Putamen (tissue), 1 donor: ENCODE results near the gene CADM1.

ENCODE experiments used
- DNase-seq: peaks from one replicate; pipeline ENCODE4 v3.0.0-alpha.2; 2016; ENCODE audit warnings: low spot score

Gene CADM1

GRCh38 chr11:115148101-115148500 is 356.1 kb downstream of the CADM1 start:
- DNase-seq = no peak

- DNase-seq = no peak
Observed at GRCh38 chr11:115147243-115147807, 356.9 kb downstream of the CADM1 start.

- no peak for DNase-seq
Observed at GRCh38 chr11:115146425-115146824, 357.8 kb downstream of the CADM1 start.

GRCh38 chr11:115145324-115145723 is 358.9 kb downstream of the CADM1 start:
- DNase-seq = no peak

GRCh38 chr11:115144914-115145313 is 359.3 kb downstream of the CADM1 start:
- DNase-seq = no peak

GRCh38 chr11:115144014-115144413 is 360.2 kb downstream of the CADM1 start:
- DNase-seq = no peak

- no peak for DNase-seq
Observed at GRCh38 chr11:115141231-115142114, 362.7 kb downstream of the CADM1 start.

GRCh38 chr11:115135936-115136335 is 368.3 kb downstream of the CADM1 start:
- no peak for DNase-seq

- DNase-seq = no peak
Observed at GRCh38 chr11:115134926-115135325, 369.3 kb downstream of the CADM1 start.

- DNase-seq = no peak
Observed at GRCh38 chr11:115133475-115134209, 370.6 kb downstream of the CADM1 start.

GRCh38 chr11:115132436-115133228 is 371.6 kb downstream of the CADM1 start:
- DNase-seq = no peak

- no peak for DNase-seq
Observed at GRCh38 chr11:115129473-115130289, 374.5 kb downstream of the CADM1 start.

GRCh38 chr11:115128226-115128625 is 376.0 kb downstream of the CADM1 start:
- no peak for DNase-seq

- no peak for DNase-seq
Observed at GRCh38 chr11:115127790-115128189, 376.4 kb downstream of the CADM1 start.

GRCh38 chr11:115126515-115127208 is 377.6 kb downstream of the CADM1 start:
- no peak for DNase-seq

GRCh38 chr11:115126092-115126491 is 378.1 kb downstream of the CADM1 start:
- no peak for DNase-seq

GRCh38 chr11:115124786-115125185 is 379.4 kb downstream of the CADM1 start:
- no peak for DNase-seq

- no peak for DNase-seq
Observed at GRCh38 chr11:115123641-115124040, 380.6 kb downstream of the CADM1 start.

- no peak for DNase-seq
Observed at GRCh38 chr11:115122274-115122673, 381.9 kb downstream of the CADM1 start.
